Gastroesophageal sphincter (tissue), 3 donors: ENCODE measurements around the gene KIF17.

Source experiments
- CTCF ChIP-seq, 4 experiments: fragments of 200-600 bp in 2 of 4; fragments of 450-650 bp in 2 of 4; sonication (generic) in 1 of 4; IDR thresholded peaks; one replicate each; pipeline ENCODE4 v1.5.1; 2017 to 2019; ENCODE audit warnings: antibody characterized with exemption in 4 of 4, mild to moderate bottlenecking in 2 of 4, moderate library complexity in 2 of 4
- EP300 ChIP-seq: sonication (generic); formaldehyde crosslinking; IDR thresholded peaks from one replicate; pipeline ENCODE4 v1.6.1; 2017; ENCODE audit warnings: antibody characterized with exemption, mild to moderate bottlenecking
- POLR2A ChIP-seq, 2 donors: fragments of 450-650 bp; IDR thresholded peaks; one replicate each; pipeline ENCODE4 v1.6.1; 2017; ENCODE audit warnings: antibody characterized with exemption in 2 of 2, mild to moderate bottlenecking in 2 of 2, moderate library complexity in 1 of 2

- TF ChIP-seq CTCF (IDR thresholded peaks at IDR 0.05) (no peak), POLR2A (IDR thresholded peaks at IDR 0.05) (no peak), EP300 (no peak)
Measured at GRCh38 chr1:20660847-20661206, 57.0 kb downstream of the KIF17 start.
